Hematopoietic multipotent progenitor cell treated with erythropoietin and hydrocortisone succinate and interleukin-3 and kit ligand, for 17 days (in vitro differentiated cells): ENCODE measurements around the gene GALC.
"Not testable (repeated sequence)": the region's sequence is repeated elsewhere in the genome, so short reads cannot be mapped to it uniquely, and the experiment has no call there.

Experiments
- DNase-seq: peaks from one replicate; pipeline ENCODE4 v3.0.0-alpha.2; 2015; ENCODE audit warnings: low spot score

The GALC gene

DNA sequence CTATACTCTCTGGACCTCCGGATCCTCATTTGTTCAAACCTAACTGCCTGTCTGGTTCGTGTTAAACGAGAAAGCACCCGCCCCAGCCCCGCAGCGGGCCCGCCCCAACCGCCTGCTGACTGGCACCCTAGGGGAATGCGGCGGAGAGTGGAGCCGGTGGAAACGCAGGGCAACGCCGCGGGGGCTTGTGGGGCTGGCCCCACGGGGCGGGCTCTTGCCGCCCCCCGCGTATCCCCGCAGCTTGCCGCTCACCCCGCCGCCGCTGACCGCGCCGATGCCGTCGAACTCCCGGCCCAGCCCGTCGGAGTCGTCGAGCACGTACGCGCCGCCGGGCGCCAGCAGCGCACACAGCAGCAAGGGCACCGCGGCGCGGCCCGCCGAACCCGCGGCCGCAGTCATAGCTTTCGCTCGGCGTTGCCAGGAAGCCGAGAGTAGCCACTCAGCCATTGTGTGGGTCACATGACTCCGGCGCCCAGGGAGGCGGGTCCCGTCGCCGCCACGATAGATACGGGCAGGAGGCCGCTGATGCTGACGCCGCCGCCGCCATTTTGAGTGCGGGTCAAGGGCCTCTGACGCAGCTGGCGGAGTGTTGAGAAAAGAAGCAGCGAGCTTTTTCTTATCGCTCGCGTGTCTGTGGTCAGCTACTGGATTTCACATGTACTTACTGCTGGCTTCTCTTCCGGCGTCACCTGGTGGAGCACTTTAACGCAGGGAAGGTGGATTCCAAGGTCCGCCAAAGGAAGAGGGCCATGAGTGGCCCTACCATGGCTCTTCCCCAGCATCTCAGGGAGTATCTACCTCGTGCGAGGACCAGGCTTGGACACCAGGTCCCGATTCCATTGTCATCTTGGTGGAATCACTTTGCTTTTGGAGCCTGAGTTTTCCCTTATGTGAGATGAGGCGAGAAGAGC, at the start of gene GALC:
GALC (minus strand) TSS at position 465 of the 911 bp plus-strand sequence; CDS start at position 447, 18 bp downstream.
- DNase-seq, result peak; percentile 95

DNA sequence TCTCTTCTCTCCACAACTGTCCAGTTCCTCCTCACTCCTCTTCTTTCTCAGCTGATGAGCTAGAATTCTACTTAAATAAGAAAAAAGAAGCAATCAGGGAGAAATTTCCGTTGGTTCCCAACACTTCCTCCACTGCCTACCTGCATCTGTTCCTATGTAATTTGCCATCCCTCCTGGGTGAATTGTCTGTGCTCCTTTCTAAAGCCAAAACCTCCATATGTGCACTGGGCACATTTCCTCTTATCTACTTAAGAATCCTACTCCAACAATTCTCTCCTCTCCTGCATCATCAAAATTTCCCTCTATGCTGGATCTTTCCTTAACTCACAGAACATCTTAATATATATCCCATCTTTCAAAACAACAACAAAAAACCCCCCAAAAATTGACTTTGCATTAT, 47.2 kb upstream of the GALC start:
- DNase-seq, result no peak

DNA sequence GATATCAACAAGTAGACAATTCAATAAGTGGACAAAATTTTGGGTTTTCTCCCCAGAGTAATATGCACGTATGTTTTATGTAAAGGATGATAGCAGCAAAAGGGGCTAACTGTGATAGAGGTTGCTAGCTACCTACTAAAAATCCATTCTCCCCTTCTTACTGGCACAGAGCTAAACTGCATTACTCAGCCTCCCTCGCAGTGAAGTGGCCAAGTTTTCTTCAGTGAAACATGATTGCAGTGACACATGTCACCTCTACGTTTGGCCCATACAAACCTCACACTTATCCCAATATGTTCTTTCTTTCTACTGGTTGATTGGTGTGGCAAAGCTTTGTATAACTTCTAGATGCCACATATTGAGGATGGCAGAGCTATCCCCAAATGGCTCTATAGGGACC, 46.2 kb upstream of the GALC start:
- no peak for DNase-seq

DNA sequence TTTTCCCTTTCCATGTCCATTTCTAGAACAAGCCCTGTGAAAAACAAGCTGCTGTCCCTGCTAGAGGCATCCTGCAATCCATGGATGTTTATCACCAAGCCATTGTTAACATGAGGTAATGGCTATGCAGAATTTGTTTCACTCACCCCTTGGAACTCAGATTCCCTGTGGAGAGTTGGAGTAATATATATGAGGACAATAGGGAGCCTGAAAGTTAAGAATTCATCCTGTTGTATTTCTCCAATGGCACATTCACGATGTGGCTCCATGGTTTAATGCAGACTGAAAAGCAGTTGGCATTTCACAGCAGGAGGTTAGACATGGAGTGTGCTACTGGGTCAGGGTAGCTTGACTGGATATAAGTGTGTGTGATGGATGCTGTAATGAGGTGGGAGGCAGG, 44.3 kb upstream of the GALC start:
- no peak for DNase-seq

DNA sequence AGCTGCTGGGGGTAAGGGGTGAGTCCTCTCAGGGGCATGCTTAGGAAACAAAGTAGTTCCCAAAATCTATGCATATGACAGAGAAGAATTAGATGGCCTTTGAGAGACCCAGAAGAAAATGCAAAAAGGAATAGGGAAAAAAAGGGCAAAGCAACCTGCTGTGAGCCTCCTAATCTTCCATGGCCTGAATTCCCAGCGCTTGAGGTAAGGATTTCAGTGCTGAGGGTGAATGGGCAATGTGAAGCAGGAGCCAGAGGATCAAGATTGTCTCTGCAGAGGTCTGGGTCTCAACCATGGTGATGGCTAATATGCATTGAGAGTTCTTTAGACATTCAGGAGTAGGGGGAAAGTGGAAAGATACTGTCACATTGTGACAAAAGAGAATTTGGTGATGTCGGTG, 43.4 kb upstream of the GALC start:
- DNase-seq, result no peak

DNA sequence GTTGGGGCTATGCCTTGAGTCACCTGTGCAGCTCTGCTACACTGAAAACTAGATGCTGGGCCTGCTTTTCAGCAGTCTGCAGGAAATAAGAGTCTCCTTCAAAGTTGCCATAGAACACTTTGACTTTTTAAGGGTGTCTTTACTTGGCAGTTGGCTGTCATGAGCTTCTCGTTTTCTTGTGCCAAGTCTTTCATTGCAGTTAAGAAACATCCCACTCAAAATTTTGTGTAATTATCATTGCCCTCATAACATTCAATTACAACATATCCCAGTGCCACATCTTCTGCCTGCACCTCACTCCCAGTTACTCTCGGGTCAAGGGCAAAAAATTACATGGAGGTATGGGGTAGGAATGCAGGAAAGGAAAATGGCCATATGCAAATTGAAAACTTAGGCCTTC, 41.1 kb upstream of the GALC start:
- DNase-seq, result no peak

DNA sequence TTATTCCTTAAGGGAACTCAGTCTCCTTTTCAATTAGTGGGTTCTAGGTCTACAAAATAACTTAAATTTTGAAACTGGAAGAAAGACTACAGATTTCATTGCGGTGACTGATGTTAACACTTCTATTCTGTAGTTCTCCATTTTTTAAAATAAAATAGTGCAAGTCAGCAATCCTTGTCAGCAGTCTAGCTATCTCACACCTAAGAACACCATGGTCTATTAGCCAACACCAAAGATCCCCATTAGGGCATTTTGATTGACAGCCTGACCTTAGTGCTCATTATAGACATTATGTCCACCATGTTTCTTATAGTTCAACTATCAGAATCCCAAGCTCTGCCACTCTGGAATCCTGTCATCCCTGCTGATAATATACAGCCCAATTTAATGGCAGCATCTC, 39.4 kb upstream of the GALC start:
- no peak for DNase-seq

DNA sequence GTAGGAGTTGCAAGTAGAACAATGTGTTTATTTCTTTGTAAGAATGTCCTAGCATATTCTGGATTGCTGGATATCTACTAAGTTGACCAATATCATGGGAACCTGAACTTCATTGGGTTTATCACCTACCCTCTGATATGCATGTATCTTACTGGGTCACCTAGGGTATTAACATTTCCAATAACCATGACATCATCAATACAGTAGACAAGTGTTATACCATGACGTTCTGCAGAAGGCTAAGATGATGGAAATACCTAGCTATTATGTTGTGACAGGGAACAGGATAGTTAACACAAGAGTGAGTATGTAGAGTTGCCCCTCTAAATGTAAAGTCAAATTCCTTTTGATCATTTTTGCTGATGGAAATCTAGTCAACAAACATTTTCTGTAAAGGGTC, 37.9 kb upstream of the GALC start:
- DNase-seq, result no peak

DNA sequence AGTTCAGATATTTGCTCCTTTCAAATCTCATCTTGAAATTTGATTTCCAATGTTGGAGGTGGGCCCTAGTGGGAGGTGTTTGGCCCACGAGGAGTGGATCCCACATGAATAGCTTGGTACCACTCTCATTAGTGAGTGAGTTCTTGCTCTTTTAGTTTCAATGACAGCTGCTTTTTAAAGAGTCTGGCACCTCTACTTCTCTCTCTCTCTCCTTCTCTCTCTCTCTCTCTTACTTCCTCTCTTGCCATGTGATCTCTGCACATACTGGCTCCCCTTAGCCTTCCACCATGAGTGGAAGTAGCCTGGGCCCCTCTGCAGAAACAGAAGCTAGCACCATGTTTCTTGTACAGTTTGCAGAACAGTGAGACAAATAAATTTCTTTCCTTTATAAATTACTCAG, 37.1 kb upstream of the GALC start:
- DNase-seq, result no peak

DNA sequence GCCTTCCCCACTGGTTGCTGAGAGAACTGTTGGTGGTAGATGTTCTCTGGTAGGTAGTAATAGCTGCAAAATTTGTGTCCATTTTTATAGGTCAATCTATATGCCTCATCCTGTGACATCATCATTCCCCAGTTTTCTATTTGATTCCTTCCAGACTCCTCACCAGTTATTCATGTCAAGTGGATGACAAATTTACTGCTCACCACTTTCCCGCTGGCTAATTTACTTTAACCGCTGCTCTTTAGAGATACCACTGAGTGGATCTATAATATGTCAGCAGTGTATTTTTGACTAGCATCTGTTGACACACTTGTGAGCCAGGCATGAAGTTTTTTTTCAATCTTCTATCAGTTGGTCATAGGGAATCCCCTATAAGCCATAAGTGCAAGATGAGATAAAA, 36.5 kb upstream of the GALC start:
- DNase-seq, result no peak

DNA sequence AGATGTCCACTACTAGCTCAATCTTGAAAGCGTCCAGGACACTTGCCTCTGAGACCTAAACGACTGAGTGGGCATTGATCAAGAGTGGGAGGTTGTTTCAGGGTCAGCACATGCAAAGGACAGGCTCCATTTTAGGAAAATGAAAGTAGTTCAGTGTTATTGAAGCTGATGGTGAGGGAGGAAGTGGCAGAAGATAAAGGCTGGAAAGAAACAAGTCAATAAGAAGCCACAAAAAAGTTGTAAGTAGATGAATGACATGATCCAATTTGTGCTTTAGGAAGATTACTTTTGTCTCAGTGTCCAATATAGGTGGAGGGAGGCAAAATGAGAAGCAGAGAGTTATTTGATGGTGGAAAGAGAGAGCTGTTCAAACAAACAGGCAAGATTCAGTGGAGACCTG, 33.9 kb upstream of the GALC start:
- no peak for DNase-seq

DNA sequence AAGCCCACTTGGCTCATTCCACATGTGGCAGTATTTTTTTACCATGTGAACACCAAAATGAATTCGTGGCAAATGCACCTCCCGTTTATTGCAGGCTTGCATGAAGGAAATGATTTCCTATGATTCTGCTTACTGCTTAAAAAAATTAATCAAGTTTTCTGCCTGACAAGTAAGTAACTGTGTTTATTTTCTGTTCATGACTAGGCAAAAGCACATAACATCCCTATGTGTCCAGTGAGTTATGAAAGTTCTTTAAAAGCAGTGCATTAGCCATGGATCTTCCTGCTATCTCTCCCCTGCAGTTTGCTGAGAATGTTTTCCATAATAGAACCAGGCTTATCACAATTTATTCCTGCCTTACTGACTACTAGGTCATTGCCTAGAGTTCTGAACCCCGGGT, 32.3 kb upstream of the GALC start:
- DNase-seq, result no peak

DNA sequence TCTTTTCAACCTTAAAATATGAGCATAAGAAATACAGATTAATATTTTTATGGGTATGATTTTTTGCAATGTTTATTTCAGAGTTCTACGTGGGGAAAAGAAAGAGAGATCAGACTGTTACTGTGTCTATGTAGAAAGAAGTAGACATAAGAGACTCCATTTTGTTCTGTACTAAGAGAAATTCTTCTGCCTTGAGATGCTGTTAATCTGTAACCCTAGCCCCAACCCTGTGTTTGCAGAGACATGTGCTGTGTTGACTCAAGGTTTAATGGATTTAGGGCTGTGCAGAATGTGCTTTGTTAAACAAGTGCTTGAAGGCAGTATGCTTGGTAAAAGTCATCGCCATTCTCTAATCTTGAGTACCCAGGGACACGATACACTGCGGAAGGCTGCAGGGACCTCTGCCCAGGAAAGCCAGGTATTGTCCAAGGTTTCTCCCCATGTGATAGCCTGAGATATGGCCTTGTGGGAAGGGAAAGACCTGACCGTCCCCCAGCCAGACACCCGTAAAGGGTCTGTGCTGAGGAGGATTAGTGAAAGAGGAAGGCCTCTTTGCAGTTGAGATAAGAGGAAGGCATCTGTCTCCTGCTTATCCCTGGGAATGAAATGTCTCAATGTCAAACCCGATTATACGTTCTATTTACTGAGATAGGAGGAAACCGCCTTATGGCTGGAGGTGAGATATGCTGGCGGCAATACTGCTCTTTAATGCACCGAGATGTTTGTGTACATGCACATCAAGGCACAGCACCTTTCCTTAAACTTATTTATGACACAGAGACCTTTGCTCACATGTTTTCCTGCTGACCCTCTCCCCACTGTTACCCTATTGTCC, 31.5 kb upstream of the GALC start:
- DNase-seq, result not testable (repeated sequence)

DNA sequence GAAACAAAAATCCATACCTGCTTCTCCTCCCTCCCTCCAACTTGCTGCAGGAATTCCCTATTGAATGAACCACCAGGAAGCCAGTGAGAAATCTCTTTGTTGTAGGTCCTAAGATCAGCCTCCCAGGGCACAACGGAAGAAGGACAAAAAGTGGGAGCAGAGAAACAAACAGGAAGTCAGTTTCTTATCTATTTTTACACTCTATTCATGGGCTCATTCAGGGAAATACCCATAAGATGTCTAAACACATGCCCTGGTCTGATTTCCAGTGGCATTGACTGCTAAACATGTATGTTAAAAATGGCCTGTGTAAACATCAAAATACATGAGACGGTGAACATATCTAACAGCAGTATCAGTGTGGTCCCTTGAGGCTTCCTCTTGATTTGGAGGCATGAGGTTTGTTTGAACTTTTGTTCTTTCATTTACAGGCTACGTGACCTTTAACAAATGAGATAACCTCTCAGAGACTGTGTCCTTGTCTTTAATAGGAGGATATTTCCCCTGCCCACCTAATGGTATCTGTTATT, 30.7 kb upstream of the GALC start:
- DNase-seq, result peak; percentile 5

DNA sequence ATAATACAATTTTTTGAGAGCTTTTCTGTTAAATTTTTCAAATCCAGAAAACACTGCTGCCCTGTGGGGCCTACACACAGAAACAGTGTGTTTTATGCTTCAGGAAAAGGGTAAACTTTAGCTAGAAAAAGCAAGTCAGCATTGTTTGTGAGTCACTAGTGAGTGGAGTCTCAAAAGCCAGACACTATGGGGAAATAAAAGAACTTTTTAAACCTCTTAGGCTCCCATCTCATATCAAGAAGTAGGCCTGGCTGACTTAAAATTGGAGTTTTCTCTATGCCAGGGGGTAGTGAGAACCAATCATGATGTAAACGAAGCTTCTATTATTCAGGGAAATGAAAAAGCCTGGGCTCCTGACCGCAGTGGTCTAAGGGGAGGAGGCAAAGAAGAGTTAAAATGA, 24.6 kb upstream of the GALC start:
- DNase-seq, result no peak

DNA sequence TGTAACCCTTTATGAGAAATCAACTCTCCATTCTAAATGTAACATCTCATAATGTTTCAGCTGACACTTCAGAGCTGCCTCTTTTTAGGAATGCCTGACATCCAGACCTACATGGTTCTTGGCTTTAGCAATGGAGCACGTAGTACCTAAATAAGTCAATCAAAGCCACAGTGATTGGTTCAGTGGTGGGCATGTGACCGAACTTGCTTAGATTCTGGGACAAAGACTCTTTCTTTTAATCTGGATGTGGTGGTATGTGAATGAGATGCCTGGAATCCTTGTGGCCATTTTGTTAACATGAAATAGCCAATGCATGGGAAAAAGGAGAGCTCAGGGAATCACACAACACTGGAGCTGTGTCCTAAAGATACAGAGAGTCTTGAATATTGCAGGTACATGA, 23.8 kb upstream of the GALC start:
- no peak for DNase-seq

DNA sequence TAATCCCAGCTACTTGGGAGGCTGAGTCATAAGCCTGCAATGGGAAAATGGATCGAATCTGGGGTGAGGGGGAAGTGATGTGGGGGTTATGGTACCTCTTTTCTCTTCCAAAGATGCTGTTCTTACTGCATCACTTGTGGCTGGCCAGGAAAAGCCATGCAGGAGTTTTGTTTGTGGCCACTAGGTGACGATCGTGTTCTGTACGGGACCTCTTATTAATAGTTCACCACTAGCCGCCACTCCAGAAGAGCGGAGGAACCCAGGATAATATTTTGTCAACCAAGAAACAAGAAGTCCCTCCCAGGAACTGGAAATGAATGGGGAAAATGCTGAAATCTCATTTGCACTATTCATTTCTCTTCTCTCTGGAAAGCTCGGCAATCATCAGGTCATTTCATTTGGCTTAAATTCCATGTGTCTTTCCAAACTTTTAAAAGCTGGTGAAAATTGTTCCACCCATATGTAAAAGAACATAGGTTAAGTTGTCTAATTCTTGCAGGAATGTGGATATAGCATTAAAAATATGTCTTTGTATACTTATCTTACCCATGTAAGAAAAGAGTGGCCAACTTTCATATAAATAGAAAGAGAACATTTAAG, 20.9 kb upstream of the GALC start:
- peak; percentile 71 for DNase-seq

DNA sequence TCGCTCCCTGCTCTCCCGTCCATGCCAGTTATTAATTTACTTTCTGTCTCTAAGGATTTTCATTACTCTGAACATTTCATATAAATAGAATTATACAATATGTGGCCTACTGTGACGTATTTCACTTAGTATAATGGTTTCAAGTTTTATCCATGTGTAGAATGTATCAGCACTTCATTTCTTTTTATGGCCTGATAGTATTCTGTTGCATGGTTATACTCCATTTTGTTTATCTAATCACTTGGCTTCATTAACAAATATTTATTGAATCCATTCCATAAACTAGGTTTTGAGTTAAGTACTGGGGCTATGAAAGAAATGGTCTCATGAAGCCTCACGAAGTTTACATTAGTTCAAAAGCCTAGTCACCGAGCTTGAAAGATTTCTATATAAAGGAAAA, 19.5 kb upstream of the GALC start:
- no peak for DNase-seq

DNA sequence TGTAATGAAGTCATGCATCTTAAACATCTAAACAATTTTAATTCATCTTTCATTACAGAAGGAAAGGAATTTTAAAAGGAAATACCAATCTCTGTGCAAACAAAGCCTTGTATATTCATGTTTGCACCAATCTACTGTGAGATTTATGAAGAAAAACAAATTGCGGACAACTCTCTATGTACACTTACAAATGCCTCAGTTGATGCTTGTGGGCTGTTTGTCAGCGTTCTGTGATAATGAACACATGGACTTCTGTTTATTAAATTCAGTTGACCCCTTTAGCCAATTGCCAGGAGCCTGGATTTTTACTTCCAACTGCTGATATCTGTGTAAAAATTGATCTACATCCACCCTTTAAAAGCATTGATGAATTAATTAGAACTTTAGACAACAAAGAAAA, 17.3 kb upstream of the GALC start:
- DNase-seq, result no peak

DNA sequence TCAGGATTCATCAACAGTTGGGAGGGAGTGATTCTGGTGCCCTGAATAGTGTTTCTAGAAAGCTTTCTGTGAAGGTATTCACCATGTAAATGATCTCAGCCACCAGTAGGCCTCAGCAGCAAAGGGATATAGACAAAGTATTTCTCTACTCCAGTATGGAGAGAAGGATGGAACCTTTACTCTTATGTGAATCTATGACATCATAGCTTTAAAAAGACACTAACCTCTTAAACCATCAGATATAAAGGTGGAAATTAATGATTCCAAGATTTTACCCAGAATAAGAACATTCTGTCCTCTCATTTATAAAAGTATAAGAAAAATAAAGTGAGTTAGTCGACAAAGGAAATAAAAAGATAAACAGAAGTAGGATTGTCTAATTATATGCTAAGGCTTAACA, 16.5 kb upstream of the GALC start:
- no peak for DNase-seq

DNA sequence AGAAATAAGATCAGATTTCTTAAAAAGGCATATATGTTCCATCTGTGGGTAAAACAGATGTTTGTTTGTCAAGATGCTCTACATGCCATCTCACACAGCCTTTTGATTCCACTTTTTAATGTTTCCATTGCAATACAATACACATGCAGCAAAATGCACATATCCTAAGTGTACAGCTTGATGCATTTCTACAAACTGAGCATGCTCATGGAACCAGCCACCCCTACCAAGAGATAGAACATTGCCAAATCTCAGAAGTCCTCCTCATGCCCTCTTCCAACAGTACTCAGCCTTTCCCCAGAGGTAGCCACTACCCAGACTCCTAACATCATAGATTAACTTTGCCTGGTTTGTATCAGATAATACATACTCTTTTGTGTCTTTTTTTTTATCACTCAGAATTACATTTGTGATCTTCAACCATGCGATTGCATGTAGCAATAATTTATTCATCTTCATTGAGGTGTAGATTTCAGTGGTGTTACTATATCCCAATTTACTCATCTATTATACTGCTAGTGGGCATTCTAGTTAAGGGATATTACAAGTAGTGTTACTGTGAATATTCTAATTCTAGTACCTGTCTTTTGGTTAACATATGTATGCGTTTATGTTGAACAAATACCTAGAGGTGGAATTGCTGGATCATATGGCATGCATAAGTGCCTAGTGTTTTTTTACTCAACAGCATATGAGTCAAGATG, 15.2 kb upstream of the GALC start:
- no peak for DNase-seq

DNA sequence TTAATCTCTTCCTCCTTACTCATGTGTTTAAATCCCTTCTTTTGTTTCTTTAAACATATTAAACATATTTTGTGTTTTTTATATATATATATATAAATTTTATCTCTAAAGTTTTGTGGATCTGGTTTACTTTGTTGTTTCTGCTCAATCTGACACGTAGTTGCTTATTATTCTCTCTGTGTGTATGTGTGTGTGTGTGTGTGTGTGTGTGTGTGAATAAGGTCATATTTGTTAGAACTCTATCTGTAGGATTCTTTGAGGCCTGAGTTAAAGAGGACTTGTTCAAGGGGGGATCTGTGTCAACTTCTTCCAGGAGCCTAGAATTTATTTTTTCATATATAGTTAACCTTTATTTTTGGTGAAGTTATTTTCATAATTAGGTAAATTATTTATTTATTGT, 14.6 kb upstream of the GALC start:
- DNase-seq, result no peak
